Activated CD4-positive, alpha-beta T cell treated with anti-CD3 and anti-CD28 coated beads for 36 hours (primary cell): ENCODE measurements around the gene PRR30. TPM values are rescaled to one million over a fixed set of nuclear protein-coding genes. Genes with fewer than 3 reads are reported as not detected.
"Not testable (repeated sequence)": the region's sequence is repeated elsewhere in the genome, so short reads cannot be mapped to it uniquely, and the experiment has no call there.

Experiments
- ATAC-seq: fragments of 200-7000 bp; cut with Tn5 transposase; one replicate; pipeline ENCODE4 v1.10.0; 2021; ENCODE audit warnings: mild to moderate bottlenecking, moderate library complexity
- CTCF ChIA-PET: fragments of 350-600 bp; sonication (Branson Sonifier 250); formaldehyde crosslinking; loops from one replicate; lab custom pipeline; 2021; ENCODE audit warnings: antibody characterized with exemption; lab: Charles Lee
- POLR2A ChIA-PET: fragments of 350-600 bp; sonication (Branson Sonifier 250); formaldehyde crosslinking; loops from one replicate; lab custom pipeline; 2021; ENCODE audit warnings: antibody characterized with exemption, inconsistent platforms; lab: Charles Lee
- DNase-seq: peaks from one replicate; pipeline ENCODE4 v3.0.0-alpha.2; 2020
- H3K27ac Mint-ChIP-seq: one replicate; pipeline ENCODE4 v1.8.0; 2021; ENCODE audit warnings: mixed read lengths
- H3K27me3 Mint-ChIP-seq: one replicate; pipeline ENCODE4 v1.8.0; 2021; ENCODE audit warnings: mixed read lengths
- H3K36me3 Mint-ChIP-seq: one replicate; pipeline ENCODE4 v1.8.0; 2021; ENCODE audit warnings: low read depth, mixed read lengths
- H3K4me1 Mint-ChIP-seq: one replicate; pipeline ENCODE4 v1.8.0; 2021; ENCODE audit warnings: mixed read lengths
- H3K4me3 Mint-ChIP-seq: one replicate; pipeline ENCODE4 v1.8.0; 2021; ENCODE audit warnings: mild to moderate bottlenecking, moderate library complexity, mixed read lengths
- H3K9me3 Mint-ChIP-seq: one replicate; pipeline ENCODE4 v1.8.0; 2021; ENCODE audit warnings: low read depth, mixed read lengths
- intact Hi-C, 2 experiments: fragments of 100-400 bp; cut with DNase I in 1 of 2; cut with micrococcal nuclease in 1 of 2; formaldehyde crosslinking; loops; one replicate each; pipeline versions ENCODE4 v1.14.2 to v1.15.1; 2022 to 2024; cut with DNase I, micrococcal nuclease
- total RNA-seq, 2 experiments: library from RNA; stranded (reverse); gene quantifications; one replicate each; pipeline ENCODE4 v1.2.3, GENCODE V29; 2021

Gene PRR30
- total RNA-seq, 2 experiments from 2014 or later = not detected

- DNase-seq, ATAC-seq, H3K36me3 Mint-ChIP-seq, H3K4me3 Mint-ChIP-seq, intact Hi-C loops, H3K27ac Mint-ChIP-seq, POLR2A ChIA-PET, H3K4me1 Mint-ChIP-seq, H3K9me3 Mint-ChIP-seq, H3K27me3 Mint-ChIP-seq: not testable (repeated sequence)
- CTCF ChIA-PET = interaction anchor here (0.6 to 0.8 kb wide), 3 partner anchors 14 to 241 kb away, joined by 3 to 6 read pairs (median 4); partner anchors contain the start of gene PREB
Observed at GRCh38 chr2:27110603-27111352, 28.4 kb downstream of the PRR30 start.

GRCh38 chr2:27109083-27109482 is 30.1 kb downstream of the PRR30 start:
- Mint-ChIP-seq H3K4me3 (no peak overlapping the region), H3K27me3 (peaks cover 5% of the 10 kb centered on the region), H3K27ac (no peak overlapping the region), H3K36me3 (no peaks in the 10 kb centered on the region), H3K4me1 (no peaks in the 10 kb centered on the region), H3K9me3 (no peaks in the 10 kb centered on the region)
- ATAC-seq (no peak), DNase-seq (no peak)
- CTCF ChIA-PET = interaction anchor here (0.6 to 1.0 kb wide), 7 partner anchors 9 to 1374 kb away, joined by 3 to 5 read pairs (median 3); no protein-coding TSS in a partner anchor
- intact Hi-C loops = no loop called here
- POLR2A ChIA-PET = no interaction called here

- Mint-ChIP-seq H3K9me3 (no peaks in the 10 kb centered on the region), H3K36me3 (no peaks in the 10 kb centered on the region), H3K27me3 (peaks cover 5% of the 10 kb centered on the region), H3K4me3 (no peak overlapping the region), H3K4me1 (no peaks in the 10 kb centered on the region), H3K27ac (no peak overlapping the region)
- ATAC-seq (no peak), DNase-seq (no peak)
- POLR2A ChIA-PET = no interaction called here
- CTCF ChIA-PET = interaction anchor here (0.6 to 0.9 kb wide), 3 partner anchors 10 to 139 kb away, joined by 3 to 4 read pairs (median 3); no protein-coding TSS in a partner anchor
- intact Hi-C loops = no loop called here
Observed at GRCh38 chr2:27108221-27108620, 31.0 kb downstream of the PRR30 start.

GRCh38 chr2:27105981-27106380 is 33.2 kb downstream of the PRR30 start:
- intact Hi-C loops = no loop called here
- no peak overlapping the region for H3K27ac Mint-ChIP-seq
- CTCF ChIA-PET = interaction anchor here (0.6 to 1.1 kb wide), 2 partner anchors 36 to 358 kb away, joined by 3 to 5 read pairs; no protein-coding TSS in a partner anchor
- H3K9me3 Mint-ChIP-seq = no peaks in the 10 kb centered on the region
- ATAC-seq = no peak
- no peaks in the 10 kb centered on the region for H3K4me1 Mint-ChIP-seq
- POLR2A ChIA-PET = no interaction called here
- H3K4me3 Mint-ChIP-seq = no peak overlapping the region
- H3K27me3 Mint-ChIP-seq = peaks cover 5% of the 10 kb centered on the region
- H3K36me3 Mint-ChIP-seq = no peaks in the 10 kb centered on the region
- no peak for DNase-seq

GRCh38 chr2:27102329-27102728 is 36.9 kb downstream of the PRR30 start:
- no peak for ATAC-seq
- ChIA-PET CTCF (interaction anchor here (0.6 to 1.3 kb wide), 3 partner anchors 15 to 27 kb away, joined by 3 to 4 read pairs (median 3); partner anchors contain the start of gene ABHD1), POLR2A (no interaction called here)
- no peaks in the 10 kb centered on the region for H3K4me1 Mint-ChIP-seq
- no peak overlapping the region for H3K4me3 Mint-ChIP-seq
- H3K9me3 Mint-ChIP-seq = no peaks in the 10 kb centered on the region
- H3K27me3 Mint-ChIP-seq = peaks cover 2% of the 10 kb centered on the region
- H3K36me3 Mint-ChIP-seq = peaks cover 6% of the 10 kb centered on the region
- intact Hi-C loops = no loop called here
- no peak overlapping the region for H3K27ac Mint-ChIP-seq
- no peak for DNase-seq

GRCh38 chr2:27100036-27100435 is 39.2 kb downstream of the PRR30 start:
- intact Hi-C loops = no loop called here
- H3K4me1 Mint-ChIP-seq = peaks cover 10% of the 10 kb centered on the region
- ATAC-seq (no peak), DNase-seq (no peak)
- ChIA-PET POLR2A (no interaction called here), CTCF (interaction anchor here (0.7 to 4.1 kb wide), 10 partner anchors 10 to 203 kb away, joined by 3 to 23 read pairs (median 3); partner anchors contain the start of genes KHK, TCF23 and TRIM54)
- no peak overlapping the region for H3K27ac Mint-ChIP-seq
- H3K27me3 Mint-ChIP-seq = no peaks in the 10 kb centered on the region
- peaks cover 6% of the 10 kb centered on the region for H3K36me3 Mint-ChIP-seq
- no peak overlapping the region for H3K4me3 Mint-ChIP-seq
- H3K9me3 Mint-ChIP-seq = no peaks in the 10 kb centered on the region

- ChIA-PET CTCF (interaction anchor here (0.5 to 4.1 kb wide), 16 partner anchors 10 to 204 kb away, joined by 3 to 23 read pairs (median 3); partner anchors contain the start of genes CAD, KHK, TCF23 and TRIM54), POLR2A (no interaction called here)
- Mint-ChIP-seq H3K4me1 (peaks cover 10% of the 10 kb centered on the region), H3K9me3 (no peaks in the 10 kb centered on the region), H3K36me3 (peaks cover 6% of the 10 kb centered on the region), H3K4me3 (no peak overlapping the region), H3K27me3 (no peaks in the 10 kb centered on the region), H3K27ac (no peak overlapping the region)
- no peak for DNase-seq
- intact Hi-C loops = loop anchor here in 1 of 2 experiments (5.0 kb wide), 3 partner anchors 93 to 203 kb away; partner anchors contain the start of genes ATRAID and SLC5A6
- ATAC-seq = no peak
Observed at GRCh38 chr2:27099334-27099955, 39.8 kb downstream of the PRR30 start.

GRCh38 chr2:27097341-27097740 is 41.9 kb downstream of the PRR30 start:
- no peak overlapping the region for H3K27ac Mint-ChIP-seq
- CTCF ChIA-PET = interaction anchor here (1.0 to 4.1 kb wide), 10 partner anchors 10 to 206 kb away, joined by 3 to 23 read pairs (median 6); partner anchors contain the start of genes KHK and TRIM54
- POLR2A ChIA-PET = no interaction called here
- intact Hi-C loops = loop anchor here in 1 of 2 experiments (5.0 kb wide), 3 partner anchors 95 to 205 kb away; partner anchors contain the start of genes ATRAID and SLC5A6
- peaks cover 10% of the 10 kb centered on the region for H3K4me1 Mint-ChIP-seq
- no peaks in the 10 kb centered on the region for H3K27me3 Mint-ChIP-seq
- ATAC-seq (no peak), DNase-seq (no peak)
- peaks cover 6% of the 10 kb centered on the region for H3K36me3 Mint-ChIP-seq
- H3K4me3 Mint-ChIP-seq = no peak overlapping the region
- H3K9me3 Mint-ChIP-seq = no peaks in the 10 kb centered on the region

- DNase-seq (no peak), ATAC-seq (no peak)
- Mint-ChIP-seq H3K4me1 (peaks cover 10% of the 10 kb centered on the region), H3K27ac (no peak overlapping the region), H3K36me3 (peaks cover 6% of the 10 kb centered on the region), H3K4me3 (no peak overlapping the region), H3K27me3 (no peaks in the 10 kb centered on the region), H3K9me3 (no peaks in the 10 kb centered on the region)
- ChIA-PET POLR2A (interaction anchor here (0.6 kb wide), 1 partner anchor 95 kb away, joined by 4 read pairs; no protein-coding TSS in a partner anchor), CTCF (interaction anchor here (0.6 to 2.7 kb wide), 10 partner anchors 10 to 207 kb away, joined by 3 to 18 read pairs (median 4); partner anchors contain the start of gene KHK)
- intact Hi-C loops = loop anchor here (1.0 to 5.0 kb wide), 4 partner anchors 95 to 205 kb away; partner anchors contain the start of genes ATRAID (in 2 of the 2) and SLC5A6 (in 2 of the 2)
Observed at GRCh38 chr2:27096748-27097297, 42.4 kb downstream of the PRR30 start.

- POLR2A ChIA-PET = no interaction called here
- Mint-ChIP-seq H3K4me1 (peaks cover 10% of the 10 kb centered on the region), H3K36me3 (peaks cover 6% of the 10 kb centered on the region), H3K4me3 (peak overlapping the region; percentile 35), H3K27me3 (no peaks in the 10 kb centered on the region), H3K9me3 (no peaks in the 10 kb centered on the region), H3K27ac (peak overlapping the region; percentile 30)
- ATAC-seq (peak; percentile 98), DNase-seq (peak; percentile 72)
- intact Hi-C loops = loop anchor here (1.0 to 5.0 kb wide), 4 partner anchors 96 to 206 kb away; partner anchors contain the start of genes ATRAID (in 2 of the 2) and SLC5A6 (in 2 of the 2)
- CTCF ChIA-PET = interaction anchor here (0.6 to 2.7 kb wide), 11 partner anchors 9 to 227 kb away, joined by 3 to 18 read pairs (median 3); partner anchors contain the start of genes KHK and OST4
Observed at GRCh38 chr2:27095745-27096651, 43.2 kb downstream of the PRR30 start.
